PC-9 (cell line): ENCODE measurements around the gene HOXA5. TPM values are rescaled to one million over a fixed set of nuclear protein-coding genes. Genes with fewer than 3 reads are reported as not detected.

Experiments used
- BruUV-seq: library from RNA; stranded (reverse); fragments of 400-500 nt; replicated peaks from 2 replicates; lab custom pipeline; 2021; lab: Mats Ljungman, UMichigan
- CTCF ChIA-PET: fragments of 300-600 bp; sonication (Branson Sonifier 250); formaldehyde crosslinking; loops from one replicate; lab custom pipeline; 2022; ENCODE audit warnings: antibody characterized with exemption; lab: Charles Lee
- POLR2A ChIA-PET: fragments of 300-600 bp; sonication (Branson Sonifier 250); formaldehyde crosslinking; loops from one replicate; lab custom pipeline; 2022; ENCODE audit warnings: antibody characterized with exemption; ENCODE audit not compliant: unreplicated experiment; lab: Charles Lee
- DNase-seq, 2 experiments: peaks; one replicate each; pipeline versions ENCODE4 v3.0.0 to v3.0.0-alpha.2; 2015 to 2022; ENCODE audit warnings: mixed read lengths in 1 of 2
- H2AFZ ChIP-seq: fragments of 200-600 bp; sonication (generic); 2 replicates; pipeline ENCODE4 v1.8.1; 2017; ENCODE audit warnings: antibody characterized with exemption
- H3F3A ChIP-seq: fragments of 200-600 bp; sonication (generic); 2 replicates; pipeline ENCODE4 v1.8.1; 2017; ENCODE audit warnings: antibody characterized with exemption, mild to moderate bottlenecking, low read depth; ENCODE audit not compliant: insufficient read depth
- H3K27ac ChIP-seq: fragments of 200-600 bp; sonication (generic); 2 replicates; pipeline ENCODE4 v1.6.1; 2016; ENCODE audit warnings: mixed run types
- H3K27me3 ChIP-seq: fragments of 200-600 bp; sonication (generic); 2 replicates; pipeline ENCODE4 v1.6.1; 2016; ENCODE audit warnings: low read depth, mixed run types; ENCODE audit not compliant: insufficient read depth
- H3K36me3 ChIP-seq: fragments of 200-600 bp; sonication (generic); 2 replicates; pipeline ENCODE4 v1.6.1; 2016; ENCODE audit warnings: low read depth, mixed run types
- H3K4me1 ChIP-seq: fragments of 200-600 bp; sonication (generic); replicated peaks from 2 replicates; pipeline ENCODE4 v1.6.1; 2016; ENCODE audit warnings: mixed run types; ENCODE audit not compliant: insufficient read depth
- H3K4me2 ChIP-seq: fragments of 200-600 bp; sonication (generic); 2 replicates; pipeline ENCODE4 v1.6.1; 2017; ENCODE audit warnings: mixed run types
- H3K4me3 ChIP-seq: fragments of 200-600 bp; sonication (generic); 2 replicates; pipeline ENCODE4 v1.6.1; 2016; ENCODE audit warnings: mixed run types
- H3K79me2 ChIP-seq: fragments of 200-600 bp; sonication (generic); 2 replicates; pipeline ENCODE4 v1.6.1; 2017; ENCODE audit warnings: low read depth, mixed run types
- H3K9me2 ChIP-seq: fragments of 200-600 bp; sonication (generic); 2 replicates; pipeline ENCODE4 v1.8.1; 2017; ENCODE audit warnings: mild to moderate bottlenecking; ENCODE audit not compliant: insufficient read depth
- H3K9me3 ChIP-seq: fragments of 200-600 bp; sonication (generic); 2 replicates; pipeline ENCODE4 v1.8.1; 2016; ENCODE audit warnings: low read depth; ENCODE audit not compliant: insufficient read depth
- H4K20me1 ChIP-seq: fragments of 200-600 bp; sonication (generic); 2 replicates; pipeline ENCODE4 v1.8.1; 2017; ENCODE audit not compliant: insufficient read depth
- CTCF ChIP-seq: fragments of 200-600 bp; sonication (generic); conservative IDR thresholded peaks from 2 replicates; pipeline ENCODE4 v1.6.1; 2017; ENCODE audit warnings: mixed run types, antibody characterized with exemption, mild to moderate bottlenecking, moderate library complexity
- EZH2 ChIP-seq: fragments of 200-600 bp; sonication (generic); IDR thresholded peaks from 2 replicates; pipeline ENCODE4 v1.8.0; 2017; ENCODE audit warnings: antibody characterized with exemption, low read depth
- intact Hi-C: fragments of 100-400 bp; cut with micrococcal nuclease; formaldehyde crosslinking; loops from one replicate; pipeline ENCODE4 v1.10.0; 2022; ENCODE audit not compliant: unreplicated experiment
- total RNA-seq: library from RNA; stranded (reverse); gene quantifications from 2 replicates; pipeline ENCODE4 v1.2.3, GENCODE V29; 2021

HOXA5 gene
- total RNA-seq, 1 experiment from 2014 or later = 1.0 TPM

GRCh38 chr7:27189295-27189996 lies 46.0 kb upstream of the HOXA5 start:
- H3K4me3 ChIP-seq = no peak overlapping the region
- H2AFZ ChIP-seq = no peak overlapping the region
- no peaks in the 10 kb centered on the region for H4K20me1 ChIP-seq
- H3K27ac ChIP-seq = no peak overlapping the region
- H3K36me3 ChIP-seq = no peaks in the 10 kb centered on the region
- TF ChIP-seq EZH2 (no peak), CTCF (no peak)
- H3K27me3 ChIP-seq = no peaks in the 10 kb centered on the region
- CTCF ChIA-PET = no interaction called here
- H3F3A ChIP-seq = peaks cover 26% of the 10 kb centered on the region
- H3K9me3 ChIP-seq = no peaks in the 10 kb centered on the region
- DNase-seq = no peak
- H3K4me2 ChIP-seq = no peak overlapping the region
- BruUV-seq = no TSS peak
- no peaks in the 10 kb centered on the region for H3K79me2 ChIP-seq
- H3K4me1 ChIP-seq = peaks cover 5% of the 10 kb centered on the region; the same call in 1 of the 2 replicates
- H3K9me2 ChIP-seq = no peaks in the 10 kb centered on the region
- intact Hi-C loops = no loop called here
- POLR2A ChIA-PET = no interaction called here

- no peaks in the 10 kb centered on the region for H3K27me3 ChIP-seq
- ChIA-PET POLR2A (no interaction called here), CTCF (no interaction called here)
- H3K4me2 ChIP-seq = no peak overlapping the region
- no peak overlapping the region for H2AFZ ChIP-seq
- H4K20me1 ChIP-seq = no peaks in the 10 kb centered on the region
- no peaks in the 10 kb centered on the region for H3K36me3 ChIP-seq
- no peak overlapping the region for H3K27ac ChIP-seq
- TF ChIP-seq EZH2 (no peak), CTCF (no peak)
- H3F3A ChIP-seq = peaks cover 26% of the 10 kb centered on the region
- no TSS peak for BruUV-seq
- no peaks in the 10 kb centered on the region for H3K9me3 ChIP-seq
- H3K79me2 ChIP-seq = no peaks in the 10 kb centered on the region
- no peak for DNase-seq
- no peak overlapping the region for H3K4me3 ChIP-seq
- intact Hi-C loops = no loop called here
- peaks cover 6% of the 10 kb centered on the region for H3K4me1 ChIP-seq
- no peaks in the 10 kb centered on the region for H3K9me2 ChIP-seq
Measured at GRCh38 chr7:27188386-27189294, 45.2 kb upstream of the HOXA5 start.

- Histone ChIP-seq H2AFZ (no peak overlapping the region), H3K27me3 (no peaks in the 10 kb centered on the region), H3K27ac (no peak overlapping the region), H3K9me2 (no peaks in the 10 kb centered on the region), H3K36me3 (no peaks in the 10 kb centered on the region), H3F3A (peaks cover 26% of the 10 kb centered on the region), H3K79me2 (no peaks in the 10 kb centered on the region), H3K4me1 (peaks cover 12% of the 10 kb centered on the region), H3K9me3 (no peaks in the 10 kb centered on the region), H3K4me3 (no peak overlapping the region), H3K4me2 (no peak overlapping the region), H4K20me1 (no peaks in the 10 kb centered on the region)
- intact Hi-C loops = no loop called here
- ChIA-PET CTCF (interaction anchor here (0.9 kb wide), 1 partner anchor 874 kb away, joined by 3 read pairs; no protein-coding TSS in a partner anchor), POLR2A (interaction anchor here (0.6 kb wide), 1 partner anchor 433 kb away, joined by 4 read pairs; no protein-coding TSS in a partner anchor)
- no peak for DNase-seq
- BruUV-seq = no TSS peak
- no peak for TF ChIP-seq CTCF
- no peak for TF ChIP-seq EZH2
Measured at GRCh38 chr7:27187475-27188385, 44.2 kb upstream of the HOXA5 start.
